HG02798 (cell line): Measurements from ENCODE around the gene STING1.
A peak's percentile ranks its signal among the peaks of the same experiment; 100 is the strongest.
"Not testable (repeated sequence)": the region's sequence is repeated elsewhere in the genome, so short reads cannot be mapped to it uniquely, and the experiment has no call there.

Experiments
- ATAC-seq: cut with Tn5 transposase; IDR thresholded peaks from one replicate; pipeline ENCODE4 v1.9.1; 2021; ENCODE audit warnings: mild to moderate bottlenecking; ENCODE audit not compliant: unreplicated experiment, poor library complexity

The STING1 gene

DNA sequence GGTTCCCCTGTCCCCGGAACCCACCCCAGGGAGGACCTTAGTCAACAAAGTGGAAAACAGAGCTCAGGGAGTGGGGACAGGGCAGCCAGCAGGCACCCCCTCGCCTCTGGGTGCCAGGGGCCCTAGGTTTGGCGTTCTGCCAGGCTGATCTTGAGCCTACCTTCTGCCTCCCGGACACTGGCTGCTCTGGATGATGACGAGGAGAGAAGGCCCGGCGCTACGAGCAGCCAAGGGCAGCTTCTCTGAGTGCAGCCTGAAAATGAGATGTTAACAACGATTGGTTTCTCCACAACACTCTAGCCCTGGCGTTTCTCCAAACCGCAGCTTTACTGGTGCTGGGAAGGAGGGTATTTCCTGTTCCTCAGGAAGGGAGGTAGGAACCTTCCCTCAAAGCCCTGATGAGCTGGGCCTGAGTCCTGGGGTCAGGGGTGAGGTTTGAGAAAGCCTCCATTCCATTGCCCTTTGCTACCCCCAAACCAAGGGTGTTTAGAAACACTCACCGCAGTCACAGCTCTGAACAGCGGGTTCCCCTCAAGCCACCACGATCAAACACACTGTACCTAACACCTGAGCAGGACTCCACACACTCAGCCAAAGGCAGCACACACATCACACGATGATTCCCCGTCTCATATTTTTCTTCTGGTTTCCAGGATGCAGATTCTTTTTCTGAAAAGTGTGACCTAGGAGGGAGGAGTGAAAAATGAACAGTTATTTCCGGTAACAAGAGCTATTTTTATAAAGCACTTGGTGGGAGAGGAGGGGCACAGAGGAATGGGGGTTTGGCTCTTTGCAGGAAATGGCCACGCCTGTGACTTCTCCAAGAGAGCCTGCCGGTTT is at the start of gene STING1:
Gene STING1, minus strand, starts transcription at position 709 of the 840 bp plus-strand sequence. CDS start 1,054 bp downstream, outside the sequence.
- peak; percentile 61 for ATAC-seq

DNA sequence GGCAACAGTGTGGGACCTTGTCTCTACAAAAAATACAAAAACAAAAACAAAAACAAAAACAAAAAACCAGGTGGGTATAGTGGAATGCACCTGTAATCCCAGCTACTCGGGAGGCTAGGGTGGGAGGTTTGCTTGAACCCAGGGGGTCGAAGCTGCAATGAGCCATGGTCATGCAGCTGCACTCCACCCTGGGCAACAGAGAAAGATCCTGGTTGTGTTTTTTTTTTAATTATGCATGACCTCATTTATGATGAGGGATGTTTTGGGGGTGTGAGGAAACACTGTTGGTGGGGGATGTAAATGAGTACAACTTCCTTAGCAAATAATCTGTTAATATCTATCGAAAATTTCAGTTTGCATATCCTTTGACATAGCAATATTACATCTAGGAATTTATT is 49.2 kb upstream of the STING1 start:
- no peak for ATAC-seq

- ATAC-seq: not testable (repeated sequence)
Observed at GRCh38 chr5:139530079-139530478, 47.5 kb upstream of the STING1 start.

DNA sequence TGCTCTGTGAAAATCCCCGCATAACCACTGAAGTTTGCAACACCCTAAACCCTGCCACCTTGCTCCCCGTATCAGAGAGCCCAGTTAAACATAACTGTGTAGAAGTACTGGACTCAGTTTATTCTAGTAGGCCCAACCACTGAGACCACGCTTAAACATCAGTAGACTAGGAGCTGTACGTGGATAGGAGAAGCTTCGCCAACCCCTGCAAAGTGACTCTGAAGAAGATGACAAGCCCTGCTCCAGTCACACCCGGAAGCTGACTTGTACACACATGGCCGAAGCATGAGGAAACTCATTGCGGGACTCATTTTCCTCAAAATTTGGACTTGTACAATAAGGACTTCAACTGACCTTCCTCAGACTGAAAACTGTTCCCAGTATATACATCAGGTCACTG is 46.1 kb upstream of the STING1 start:
- ATAC-seq: not testable (repeated sequence)

GRCh38 chr5:139527896-139528467 is 45.4 kb upstream of the STING1 start:
- not testable (repeated sequence) for ATAC-seq

GRCh38 chr5:139527090-139527470 is 44.5 kb upstream of the STING1 start:
- ATAC-seq: not testable (repeated sequence)

- not testable (repeated sequence) for ATAC-seq
Observed at GRCh38 chr5:139526309-139527089, 43.9 kb upstream of the STING1 start.

- not testable (repeated sequence) for ATAC-seq
Observed at GRCh38 chr5:139525586-139526308, 43.2 kb upstream of the STING1 start.

DNA sequence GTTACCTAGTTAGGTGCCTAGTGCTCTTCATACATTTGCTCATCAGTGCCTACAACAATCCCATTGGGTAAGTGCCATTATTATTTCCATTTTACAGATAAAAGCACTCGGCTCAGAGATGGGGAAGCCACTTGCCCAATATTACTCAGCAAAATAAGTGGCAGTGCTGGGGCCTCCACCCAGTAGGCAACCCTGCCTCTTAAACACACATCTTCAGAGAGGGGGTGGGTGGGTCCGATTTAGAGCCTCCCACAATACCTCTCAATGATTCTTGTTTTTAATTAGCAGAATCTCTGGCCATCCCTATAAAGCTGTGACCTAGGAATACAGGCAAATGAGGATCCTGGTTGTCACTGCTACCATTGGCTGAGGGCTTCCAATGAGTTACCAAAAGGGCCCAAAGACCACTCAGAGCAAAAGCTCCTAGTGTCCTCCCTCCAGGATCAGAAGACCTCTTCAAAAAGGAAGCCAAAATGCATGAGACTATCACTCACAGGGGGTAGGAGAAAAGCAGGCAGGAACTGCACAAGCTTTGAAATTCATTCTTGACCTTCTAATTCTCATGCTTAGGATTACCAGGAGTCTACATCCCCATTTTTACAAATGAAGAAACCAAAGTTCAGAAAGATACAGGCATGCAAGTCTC is 42.5 kb upstream of the STING1 start:
- ATAC-seq: no peak

GRCh38 chr5:139524446-139524845 is 41.9 kb upstream of the STING1 start:
- no peak for ATAC-seq

DNA sequence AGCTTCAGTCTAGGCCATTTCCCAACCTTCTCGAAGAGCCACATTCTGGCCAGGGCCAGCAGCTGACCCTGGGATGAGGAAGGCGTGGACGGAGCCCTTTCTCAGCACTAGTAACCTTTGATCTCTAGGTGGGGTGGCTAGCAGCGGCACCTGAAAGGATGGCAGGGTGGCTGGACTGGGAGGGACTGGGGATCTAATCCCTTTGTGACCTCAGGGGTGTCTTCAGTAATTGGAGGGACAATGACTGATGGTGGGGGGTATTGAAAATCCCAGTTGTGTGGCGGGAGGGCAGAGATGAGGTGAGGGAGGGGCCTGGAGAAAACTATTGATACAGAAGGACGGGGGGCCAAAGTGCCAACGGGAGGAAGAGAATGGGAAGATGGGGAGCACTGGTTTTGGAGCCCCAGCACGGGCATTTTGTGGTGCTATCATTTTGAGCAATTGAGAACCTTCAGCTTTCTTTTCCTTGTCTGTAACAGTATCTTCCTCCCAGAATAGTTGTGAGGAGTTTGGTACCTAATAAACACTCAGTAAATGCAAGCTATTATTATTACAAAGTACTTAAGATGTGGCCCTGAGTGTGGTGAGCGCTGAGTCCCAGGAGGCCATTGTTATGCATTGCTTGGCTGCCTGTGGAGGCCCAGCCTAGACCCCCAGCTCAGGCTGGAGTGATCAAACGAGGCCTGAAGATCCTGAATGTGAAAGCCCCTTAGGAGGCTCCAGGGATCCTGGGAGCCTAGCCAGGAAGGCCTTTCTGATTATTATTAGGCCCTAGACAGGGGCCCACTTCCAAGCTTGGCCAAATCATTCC is 41.3 kb upstream of the STING1 start:
- ATAC-seq: no peak

DNA sequence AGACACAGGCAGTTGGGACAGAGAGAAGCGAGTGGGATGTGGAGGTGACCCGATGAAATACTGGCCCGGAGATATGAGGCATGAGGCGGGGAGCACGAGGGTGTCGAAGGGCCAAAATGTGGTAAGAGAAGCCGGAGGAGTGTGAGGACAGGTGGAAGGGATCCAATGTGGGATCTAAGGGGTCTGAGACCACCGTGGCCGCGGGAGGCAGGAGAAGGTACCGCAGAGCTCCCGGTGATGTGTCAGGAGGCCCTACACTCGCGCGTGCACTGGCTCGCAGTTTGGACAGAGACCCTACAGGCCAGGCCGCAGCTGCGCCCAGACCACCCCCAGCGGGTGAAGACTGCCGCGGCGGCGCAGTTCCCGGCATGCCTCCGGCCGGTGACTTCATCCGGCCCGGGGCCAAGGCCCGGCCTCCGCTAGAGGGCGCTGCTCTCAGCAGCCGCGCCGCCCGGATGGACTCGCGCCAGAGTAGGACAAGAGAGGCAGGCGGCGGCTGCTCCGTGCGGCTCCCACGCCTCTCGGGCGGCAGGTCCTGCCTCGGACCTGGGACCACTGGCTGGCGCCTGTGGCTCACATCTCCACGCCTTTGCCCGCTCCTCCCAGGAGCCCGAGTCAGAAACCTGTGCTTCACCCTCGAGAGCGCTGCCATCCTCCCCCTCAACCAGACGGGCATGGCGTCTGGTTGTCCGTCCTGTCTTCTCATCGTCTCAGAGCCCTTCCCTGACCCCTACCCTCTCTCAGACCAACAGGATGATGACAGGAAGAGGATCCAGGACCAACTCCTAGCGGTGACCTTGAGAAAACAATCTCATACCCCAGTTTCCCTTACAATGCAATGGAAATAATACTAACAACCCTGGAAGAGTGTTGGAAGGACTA is 35.4 kb upstream of the STING1 start:
- peak; percentile 90 for ATAC-seq

GRCh38 chr5:139514486-139514856 is 31.9 kb upstream of the STING1 start:
- no peak for ATAC-seq

- no peak for ATAC-seq
Observed at GRCh38 chr5:139513852-139514485, 31.4 kb upstream of the STING1 start.

- peak; percentile 51 for ATAC-seq
Observed at GRCh38 chr5:139513434-139513833, 30.9 kb upstream of the STING1 start.

- ATAC-seq: no peak
Observed at GRCh38 chr5:139512786-139513390, 30.3 kb upstream of the STING1 start.

- not testable (repeated sequence) for ATAC-seq
Observed at GRCh38 chr5:139504722-139505121, 22.2 kb upstream of the STING1 start.
